Type B pancreatic cell (in vitro differentiated cells): ENCODE data around the gene MYO6. TPM values are rescaled to one million over a fixed set of nuclear protein-coding genes. Genes with fewer than 3 reads are reported as not detected.

Source experiments
- DNase-seq: peaks from one replicate; pipeline ENCODE4 v3.0.0; 2021; ENCODE audit warnings: mixed read lengths; ENCODE audit not compliant: unreplicated experiment; ENCODE audit errors: extremely low spot score
- H3K27ac Mint-ChIP-seq: 2 replicates; pipeline ENCODE4 v1.8.0; 2021; ENCODE audit warnings: mild to moderate bottlenecking, mixed read lengths
- H3K27me3 Mint-ChIP-seq: 2 replicates; pipeline ENCODE4 v1.8.0; 2021; ENCODE audit warnings: mixed read lengths
- H3K36me3 Mint-ChIP-seq: 2 replicates; pipeline ENCODE4 v1.8.0; 2021; ENCODE audit warnings: mixed read lengths
- H3K4me1 Mint-ChIP-seq: one replicate; pipeline ENCODE4 v1.8.0; 2021; ENCODE audit warnings: mixed read lengths; ENCODE audit not compliant: unreplicated experiment
- H3K4me3 Mint-ChIP-seq: 2 replicates; pipeline ENCODE4 v1.8.0; 2021; ENCODE audit warnings: mild to moderate bottlenecking, mixed read lengths
- H3K9me3 Mint-ChIP-seq: 2 replicates; pipeline ENCODE4 v1.8.0; 2021; ENCODE audit warnings: mixed read lengths
- CTCF ChIP-seq: fragments of 200-600 bp; sonication (generic); conservative IDR thresholded peaks from 2 replicates; pipeline ENCODE4 v1.5.0; 2021; ENCODE audit warnings: antibody characterized with exemption, mild to moderate bottlenecking
- total RNA-seq: library from RNA; stranded (reverse); gene quantifications from 2 replicates; pipeline ENCODE4 v1.2.1, GENCODE V29; 2021; ENCODE audit warnings: low replicate concordance

The MYO6 gene
- total RNA-seq, 1 donor from 2014 or later: 46.7 TPM

GRCh38 chr6:75947935-75948334 lies 198.9 kb downstream of the MYO6 start:
- Mint-ChIP-seq H3K4me1 (peaks cover 17% of the 10 kb centered on the region), H3K27me3 (peaks cover 16% of the 10 kb centered on the region), H3K4me3 (no peak overlapping the region), H3K27ac (no peak overlapping the region), H3K36me3 (no peaks in the 10 kb centered on the region), H3K9me3 (no peaks in the 10 kb centered on the region)
- no peak for DNase-seq
- no peak for TF ChIP-seq CTCF

- no peak overlapping the region for H3K27ac Mint-ChIP-seq
- H3K36me3 Mint-ChIP-seq: no peaks in the 10 kb centered on the region
- no peak overlapping the region for H3K4me3 Mint-ChIP-seq
- H3K9me3 Mint-ChIP-seq: no peaks in the 10 kb centered on the region
- H3K4me1 Mint-ChIP-seq: peaks cover under 1% of the 10 kb centered on the region
- TF ChIP-seq CTCF: no peak
- DNase-seq: no peak
- peaks cover 4% of the 10 kb centered on the region for H3K27me3 Mint-ChIP-seq
Observed at GRCh38 chr6:75952128-75952527, 203.1 kb downstream of the MYO6 start.

- Mint-ChIP-seq H3K9me3 (no peaks in the 10 kb centered on the region), H3K36me3 (no peaks in the 10 kb centered on the region), H3K4me3 (no peak overlapping the region), H3K27me3 (no peaks in the 10 kb centered on the region), H3K4me1 (no peaks in the 10 kb centered on the region), H3K27ac (no peak overlapping the region)
- DNase-seq: no peak
- no peak for TF ChIP-seq CTCF
Observed at GRCh38 chr6:75963569-75963968, 214.5 kb downstream of the MYO6 start.

GRCh38 chr6:75968143-75968542 lies 219.1 kb downstream of the MYO6 start:
- H3K27ac Mint-ChIP-seq: no peak overlapping the region
- no peaks in the 10 kb centered on the region for H3K4me1 Mint-ChIP-seq
- no peaks in the 10 kb centered on the region for H3K9me3 Mint-ChIP-seq
- H3K4me3 Mint-ChIP-seq: no peak overlapping the region
- no peak for DNase-seq
- no peak for TF ChIP-seq CTCF
- no peaks in the 10 kb centered on the region for H3K27me3 Mint-ChIP-seq
- H3K36me3 Mint-ChIP-seq: no peaks in the 10 kb centered on the region

Other genes starting within 250 kb of the MYO6 start
- gene SENP6, start 147.4 kb upstream of the MYO6 start, total RNA-seq: 92.2 and 104 TPM in 2 replicates